BLaER1 (cell line): ENCODE results near the gene ERN2.
"Not testable (repeated sequence)": the region's sequence is repeated elsewhere in the genome, so short reads cannot be mapped to it uniquely, and the experiment has no call there.

Source experiments
- H3K27ac ChIP-seq: shearing (Covaris generic); formaldehyde crosslinking; 2 replicates; pipeline ENCODE4 v1.8.1; 2022
- H3K27me3 ChIP-seq: shearing (Covaris generic); formaldehyde crosslinking; 2 replicates; pipeline ENCODE4 v1.8.1; 2022
- H3K36me3 ChIP-seq: shearing (Covaris generic); formaldehyde crosslinking; 2 replicates; pipeline ENCODE4 v1.8.1; 2022
- H3K4me1 ChIP-seq: shearing (Covaris generic); formaldehyde crosslinking; 2 replicates; pipeline ENCODE4 v1.8.1; 2022
- H3K4me2 ChIP-seq: shearing (Covaris generic); formaldehyde crosslinking; 2 replicates; pipeline ENCODE4 v1.8.1; 2022
- H3K4me3 ChIP-seq: shearing (Covaris generic); formaldehyde crosslinking; 2 replicates; pipeline ENCODE4 v1.8.1; 2022
- H3K9ac ChIP-seq: shearing (Covaris generic); formaldehyde crosslinking; 2 replicates; pipeline ENCODE4 v1.8.1; 2022
- H3K9me3 ChIP-seq: shearing (Covaris generic); formaldehyde crosslinking; 2 replicates; pipeline ENCODE4 v1.8.1; 2022
- H4K20me1 ChIP-seq: shearing (Covaris generic); formaldehyde crosslinking; 2 replicates; pipeline ENCODE4 v1.8.1; 2022
- Cebpa-rat ChIP-seq: shearing (Covaris generic); IDR thresholded peaks from 2 replicates; pipeline ENCODE4 v1.8.1; 2022

ERN2 gene

GRCh38 chr16:23741675-23742303 lies 28.8 kb upstream of the ERN2 start:
- Histone ChIP-seq H4K20me1 (no peaks in the 10 kb centered on the region), H3K9ac (no peak overlapping the region), H3K27me3 (no peaks in the 10 kb centered on the region), H3K36me3 (no peaks in the 10 kb centered on the region), H3K4me1 (no peaks in the 10 kb centered on the region), H3K4me3 (no peak overlapping the region), H3K4me2 (no peak overlapping the region), H3K27ac (no peak overlapping the region), H3K9me3 (no peaks in the 10 kb centered on the region)
- TF ChIP-seq Cebpa-rat, result no peak

GRCh38 chr16:23739516-23739915 lies 26.5 kb upstream of the ERN2 start:
- Histone ChIP-seq H3K4me1 (no peaks in the 10 kb centered on the region), H4K20me1 (no peaks in the 10 kb centered on the region), H3K9me3 (no peaks in the 10 kb centered on the region), H3K27me3 (no peaks in the 10 kb centered on the region), H3K36me3 (no peaks in the 10 kb centered on the region), H3K4me3 (no peak overlapping the region), H3K9ac (no peak overlapping the region), H3K27ac (no peak overlapping the region), H3K4me2 (no peak overlapping the region)
- no peak for TF ChIP-seq Cebpa-rat

GRCh38 chr16:23737423-23738028 lies 24.5 kb upstream of the ERN2 start:
- H3K9me3 ChIP-seq, H3K36me3 ChIP-seq, H3K4me3 ChIP-seq, H4K20me1 ChIP-seq, H3K4me1 ChIP-seq, H3K4me2 ChIP-seq, H3K27me3 ChIP-seq, H3K27ac ChIP-seq, H3K9ac ChIP-seq: not testable (repeated sequence)

GRCh38 chr16:23734176-23734893 lies 21.3 kb upstream of the ERN2 start:
- H3K27me3 ChIP-seq, result no peaks in the 10 kb centered on the region
- no peak overlapping the region for H3K9ac ChIP-seq
- no peak for TF ChIP-seq Cebpa-rat
- H4K20me1 ChIP-seq, result no peaks in the 10 kb centered on the region
- no peak overlapping the region for H3K27ac ChIP-seq
- H3K36me3 ChIP-seq, result no peaks in the 10 kb centered on the region
- H3K4me1 ChIP-seq, result no peaks in the 10 kb centered on the region
- no peak overlapping the region for H3K4me2 ChIP-seq
- H3K4me3 ChIP-seq, result no peak overlapping the region
- H3K9me3 ChIP-seq, result no peaks in the 10 kb centered on the region

DNA sequence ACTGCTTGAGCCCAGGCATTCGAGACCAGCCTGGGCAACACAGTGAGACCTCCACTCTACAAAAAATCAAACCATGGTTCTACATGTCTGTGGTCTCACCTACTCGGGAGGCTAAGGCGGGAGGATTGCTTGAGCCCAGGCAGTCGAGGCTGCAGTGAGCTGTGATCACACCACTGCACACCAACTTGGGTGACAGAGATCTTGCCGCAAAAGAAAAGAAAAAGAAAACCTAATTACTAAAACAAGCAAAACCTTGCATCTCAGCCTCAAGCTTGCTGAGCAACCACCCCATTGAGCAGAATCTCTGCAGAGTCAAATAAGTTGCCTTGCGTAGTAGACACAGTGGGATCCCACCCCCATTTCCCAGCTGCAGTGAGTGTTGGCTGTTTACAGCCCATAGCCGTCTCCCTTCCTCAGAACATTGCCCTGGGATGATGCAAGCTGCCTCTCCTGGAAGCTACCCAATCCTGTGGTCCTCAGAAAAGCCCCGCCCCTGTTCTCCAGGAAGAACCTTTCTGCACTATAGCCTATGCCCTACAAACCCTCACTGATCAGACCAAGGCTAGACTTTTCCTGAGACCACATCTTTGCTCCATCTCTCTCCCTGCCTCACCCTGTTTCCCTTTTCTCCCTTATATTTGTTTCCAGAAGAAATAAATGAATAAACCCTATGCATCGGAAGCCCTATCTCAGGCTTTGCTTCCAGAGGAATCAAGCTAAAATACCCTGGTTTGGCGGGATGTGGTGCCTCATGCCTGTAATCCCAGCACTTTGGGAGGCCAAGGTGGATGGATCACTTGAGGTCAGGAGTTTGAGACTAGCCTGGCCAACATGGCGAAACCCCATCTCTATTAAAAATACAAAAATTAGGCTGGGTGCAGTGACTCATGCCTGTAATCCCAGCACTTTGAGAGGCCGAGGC lies 16.7 kb upstream of the ERN2 start:
- no peak for TF ChIP-seq Cebpa-rat
- no peaks in the 10 kb centered on the region for H3K36me3 ChIP-seq
- H3K9ac ChIP-seq, result no peak overlapping the region
- no peak overlapping the region for H3K27ac ChIP-seq
- H3K4me2 ChIP-seq, result no peak overlapping the region
- H3K4me3 ChIP-seq, result no peak overlapping the region
- no peaks in the 10 kb centered on the region for H4K20me1 ChIP-seq
- H3K9me3 ChIP-seq, result no peaks in the 10 kb centered on the region
- H3K4me1 ChIP-seq, result no peaks in the 10 kb centered on the region
- no peaks in the 10 kb centered on the region for H3K27me3 ChIP-seq

DNA sequence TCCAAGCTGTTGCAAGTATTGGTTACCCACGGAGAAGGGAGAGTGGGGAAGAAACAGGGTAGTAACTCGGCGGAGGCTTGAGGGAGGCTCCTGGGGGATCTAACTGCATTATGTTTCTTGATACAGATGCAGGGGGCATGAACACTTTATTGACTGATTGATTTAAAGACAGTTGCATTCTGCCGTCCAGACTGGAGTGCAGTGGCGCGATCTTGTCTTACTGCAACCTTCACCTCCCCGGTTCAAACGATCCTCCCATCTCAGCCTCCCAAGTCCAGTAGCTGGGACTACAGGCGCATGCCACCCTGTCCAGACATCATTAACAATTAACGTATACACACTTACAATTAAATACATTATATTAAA lies 15.1 kb upstream of the ERN2 start:
- TF ChIP-seq Cebpa-rat, result no peak
- H3K9ac ChIP-seq, result no peak overlapping the region
- no peaks in the 10 kb centered on the region for H4K20me1 ChIP-seq
- no peaks in the 10 kb centered on the region for H3K36me3 ChIP-seq
- no peak overlapping the region for H3K27ac ChIP-seq
- no peak overlapping the region for H3K4me3 ChIP-seq
- no peaks in the 10 kb centered on the region for H3K27me3 ChIP-seq
- peaks cover 6% of the 10 kb centered on the region for H3K9me3 ChIP-seq
- H3K4me1 ChIP-seq, result no peaks in the 10 kb centered on the region
- H3K4me2 ChIP-seq, result no peak overlapping the region

DNA sequence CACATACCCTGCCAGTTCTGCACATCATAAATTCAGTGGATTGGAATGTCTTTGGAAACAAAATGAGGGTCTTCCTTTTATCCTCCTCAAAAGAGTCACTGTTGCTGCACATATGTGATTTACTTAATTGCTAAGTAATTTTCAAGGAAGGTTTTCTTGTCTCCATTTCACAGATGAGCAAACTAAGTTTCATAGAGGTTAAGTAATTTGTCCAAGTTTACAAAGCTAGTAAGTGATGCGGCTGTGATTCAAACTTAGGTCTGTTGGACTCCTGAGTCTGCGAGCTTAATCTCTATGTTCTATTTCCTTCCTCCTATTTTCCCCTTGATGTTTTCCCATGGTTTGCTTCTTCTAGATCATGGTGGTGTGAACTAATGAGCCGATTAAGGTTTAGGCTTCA lies 13.7 kb upstream of the ERN2 start:
- Histone ChIP-seq H3K36me3 (no peaks in the 10 kb centered on the region), H3K4me1 (no peaks in the 10 kb centered on the region), H4K20me1 (no peaks in the 10 kb centered on the region), H3K4me3 (no peak overlapping the region), H3K9me3 (peaks cover 13% of the 10 kb centered on the region), H3K27me3 (no peaks in the 10 kb centered on the region), H3K9ac (no peak overlapping the region), H3K27ac (no peak overlapping the region), H3K4me2 (no peak overlapping the region)
- no peak for TF ChIP-seq Cebpa-rat

- Histone ChIP-seq H3K4me1 (no peaks in the 10 kb centered on the region), H3K9ac (no peak overlapping the region), H4K20me1 (no peaks in the 10 kb centered on the region), H3K36me3 (no peaks in the 10 kb centered on the region), H3K27ac (no peak overlapping the region), H3K9me3 (peaks cover 13% of the 10 kb centered on the region), H3K4me3 (no peak overlapping the region), H3K4me2 (no peak overlapping the region), H3K27me3 (no peaks in the 10 kb centered on the region)
- TF ChIP-seq Cebpa-rat, result no peak
These were observed 11.7 kb upstream of the ERN2 start for GRCh38 chr16:23724785-23725131.

DNA sequence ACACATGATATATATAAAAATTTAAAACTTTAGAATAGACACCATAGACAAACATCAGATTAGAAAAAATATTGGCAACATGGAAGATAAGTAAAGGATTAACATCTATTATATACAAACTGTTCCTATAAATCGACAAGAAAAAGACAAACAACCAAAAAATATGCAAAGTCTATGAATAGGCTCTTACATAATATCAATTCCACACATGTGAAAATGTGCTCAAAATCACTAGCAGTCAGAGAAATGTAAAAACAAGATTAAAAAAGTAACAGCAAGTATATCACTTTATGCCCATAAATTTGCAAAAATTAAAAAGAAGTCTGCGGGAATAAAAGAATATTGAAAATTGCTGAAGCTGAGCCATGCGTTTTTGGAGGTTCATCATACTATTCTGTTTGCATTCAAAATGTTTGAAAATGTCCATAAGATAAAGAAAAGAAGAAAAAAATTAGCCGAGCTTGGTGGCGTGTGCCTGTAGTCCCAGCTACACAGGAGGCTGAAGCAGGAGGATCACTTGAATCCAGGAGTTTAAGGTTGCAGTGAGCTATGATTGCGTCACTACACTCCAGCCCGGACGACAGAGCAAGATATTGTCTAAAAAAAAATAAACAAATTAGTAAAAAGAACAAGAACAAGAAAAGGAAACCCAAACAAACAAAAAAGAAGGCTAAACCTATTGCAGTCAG lies 11.2 kb upstream of the ERN2 start:
- H3K9ac ChIP-seq, result no peak overlapping the region
- H3K36me3 ChIP-seq, result no peaks in the 10 kb centered on the region
- no peaks in the 10 kb centered on the region for H4K20me1 ChIP-seq
- H3K27me3 ChIP-seq, result no peaks in the 10 kb centered on the region
- peaks cover 13% of the 10 kb centered on the region for H3K9me3 ChIP-seq
- TF ChIP-seq Cebpa-rat, result no peak
- H3K27ac ChIP-seq, result no peak overlapping the region
- no peak overlapping the region for H3K4me3 ChIP-seq
- H3K4me2 ChIP-seq, result no peak overlapping the region
- no peaks in the 10 kb centered on the region for H3K4me1 ChIP-seq

GRCh38 chr16:23722613-23723240 lies 9.7 kb upstream of the ERN2 start:
- H3K4me1 ChIP-seq, H3K9ac ChIP-seq, H3K4me3 ChIP-seq, H3K4me2 ChIP-seq, H3K36me3 ChIP-seq, H3K27ac ChIP-seq, H3K27me3 ChIP-seq, H4K20me1 ChIP-seq: not testable (repeated sequence)
- peaks cover 13% of the 10 kb centered on the region for H3K9me3 ChIP-seq
